Measurements from ENCODE around the gene HDAC4. TPM values are rescaled to one million over a fixed set of nuclear protein-coding genes. Genes with fewer than 3 reads are reported as not detected.
A peak's percentile ranks its signal among the peaks of the same experiment; 100 is the strongest.

HDAC4 gene
- total and polyA plus RNA-seq, 3 donors from 2014 or later: 29.0 to 67.5 (median 58.7) TPM

DNA sequence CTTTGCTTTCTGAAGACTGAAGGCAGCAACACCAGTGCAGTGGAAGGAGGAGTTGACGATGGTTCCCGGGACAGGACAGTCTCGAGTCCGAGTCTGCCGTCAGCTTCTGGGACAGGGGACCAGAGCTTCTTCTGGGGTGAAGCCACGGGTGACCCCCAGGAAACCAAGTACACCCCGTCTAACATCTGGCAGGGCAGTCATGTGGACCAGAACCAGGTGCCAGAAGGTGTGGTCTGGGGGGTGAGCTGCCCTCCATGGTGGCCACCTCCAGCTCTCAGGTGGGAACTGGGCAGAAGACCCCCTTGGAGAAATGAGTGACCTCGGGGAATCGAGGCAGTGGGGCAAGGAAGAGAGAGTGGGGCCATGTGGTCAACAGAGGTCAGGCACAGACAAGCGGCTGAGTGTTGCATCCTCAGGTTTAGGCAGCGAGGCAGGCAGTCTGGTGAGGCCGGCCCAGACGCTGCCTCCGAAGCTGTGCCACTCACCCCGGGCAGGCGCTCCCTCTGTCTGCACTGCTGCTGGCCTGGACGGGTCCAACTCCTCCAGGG is 204.3 kb downstream of the HDAC4 start:
- Histone ChIP-seq H3K27ac (peak overlapping the region; percentile 37 to 66), H3K9me3 (no peaks in the 10 kb centered on the region), H3K36me3 (ENCODE audit: low read depth, missing control alignments) (no peaks in the 10 kb centered on the region), H3K4me1 (peaks cover 26% of the 10 kb centered on the region), H3K4me3 (no peak overlapping the region), H3K27me3 (no peaks in the 10 kb centered on the region)
- intact Hi-C loops (cut with DNase I; ENCODE audit: low total_unique reads): no loop called here
- WGBS, 2 donors: 93 to 95% methylated on average over 17 of the region's 17 CpGs
- no peak for DNase-seq
- TF ChIP-seq POLR2A (IDR thresholded peaks at IDR 0.05): no peak
- TF ChIP-seq, protein P1, sequence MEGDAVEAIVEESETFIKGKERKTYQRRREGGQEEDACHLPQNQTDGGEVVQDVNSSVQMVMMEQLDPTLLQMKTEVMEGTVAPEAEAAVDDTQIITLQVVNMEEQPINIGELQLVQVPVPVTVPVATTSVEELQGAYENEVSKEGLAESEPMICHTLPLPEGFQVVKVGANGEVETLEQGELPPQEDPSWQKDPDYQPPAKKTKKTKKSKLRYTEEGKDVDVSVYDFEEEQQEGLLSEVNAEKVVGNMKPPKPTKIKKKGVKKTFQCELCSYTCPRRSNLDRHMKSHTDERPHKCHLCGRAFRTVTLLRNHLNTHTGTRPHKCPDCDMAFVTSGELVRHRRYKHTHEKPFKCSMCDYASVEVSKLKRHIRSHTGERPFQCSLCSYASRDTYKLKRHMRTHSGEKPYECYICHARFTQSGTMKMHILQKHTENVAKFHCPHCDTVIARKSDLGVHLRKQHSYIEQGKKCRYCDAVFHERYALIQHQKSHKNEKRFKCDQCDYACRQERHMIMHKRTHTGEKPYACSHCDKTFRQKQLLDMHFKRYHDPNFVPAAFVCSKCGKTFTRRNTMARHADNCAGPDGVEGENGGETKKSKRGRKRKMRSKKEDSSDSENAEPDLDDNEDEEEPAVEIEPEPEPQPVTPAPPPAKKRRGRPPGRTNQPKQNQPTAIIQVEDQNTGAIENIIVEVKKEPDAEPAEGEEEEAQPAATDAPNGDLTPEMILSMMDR (IDR thresholded peaks at IDR 0.05): no peak

DNA sequence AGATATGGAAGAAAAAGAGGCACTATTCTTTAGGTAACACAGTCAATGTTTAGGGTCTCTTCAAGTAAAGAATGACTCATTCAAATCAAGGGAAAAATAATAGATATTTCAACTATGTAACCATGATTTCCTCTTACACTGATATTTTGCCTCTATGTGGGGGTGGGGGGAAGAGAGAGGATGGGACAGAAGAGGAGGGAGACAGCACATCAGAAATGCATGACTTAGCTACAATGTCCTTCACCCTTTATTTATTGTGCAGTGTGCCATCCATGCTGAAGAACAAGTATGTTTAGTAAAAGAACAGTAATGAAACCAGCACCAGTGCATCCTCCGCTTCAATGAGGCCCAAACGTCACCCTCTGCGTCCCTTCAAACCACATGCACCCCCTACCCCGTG is 204.8 kb downstream of the HDAC4 start:
- TF ChIP-seq, protein P1 (IDR thresholded peaks at IDR 0.05): no peak
- no peak for TF ChIP-seq POLR2A (IDR thresholded peaks at IDR 0.05)
- 85 to 86% methylated on average over 4 of the region's 4 CpGs for WGBS, 2 donors

GRCh38 chr2:239195318-239195871 is 205.4 kb downstream of the HDAC4 start:
- Histone ChIP-seq H3K27me3 (no peaks in the 10 kb centered on the region), H3K36me3 (ENCODE audit: low read depth, missing control alignments) (no peaks in the 10 kb centered on the region), H3K9me3 (no peaks in the 10 kb centered on the region), H3K4me3 (no peak overlapping the region), H3K27ac (peak overlapping the region; percentile 41 to 66), H3K4me1 (peaks cover 20% of the 10 kb centered on the region)
- DNase-seq: peak; percentile 59
- TF ChIP-seq, protein P1 (IDR thresholded peaks at IDR 0.05): no peak
- no peak for TF ChIP-seq POLR2A (IDR thresholded peaks at IDR 0.05)
- 72 to 84% methylated on average over 13 to 15 of the region's 15 CpGs for WGBS, 2 donors
- intact Hi-C loops (cut with DNase I; ENCODE audit: low total_unique reads): no loop called here

More for the DNA sequence above, 204.8 kb downstream of the HDAC4 start:
- DNase-seq: no peak
- Histone ChIP-seq H3K27me3 (no peaks in the 10 kb centered on the region), H3K4me3 (no peak overlapping the region), H3K9me3 (no peaks in the 10 kb centered on the region), H3K27ac (peak overlapping the region; percentile 37 to 66), H3K36me3 (ENCODE audit: low read depth, missing control alignments) (no peaks in the 10 kb centered on the region), H3K4me1 (peaks cover 21% of the 10 kb centered on the region)
- intact Hi-C loops (cut with DNase I; ENCODE audit: low total_unique reads): no loop called here

- Histone ChIP-seq H3K4me1 (peaks cover 20% of the 10 kb centered on the region), H3K4me3 (no peak overlapping the region), H3K27me3 (no peaks in the 10 kb centered on the region), H3K36me3 (ENCODE audit: low read depth, missing control alignments) (no peaks in the 10 kb centered on the region), H3K9me3 (no peaks in the 10 kb centered on the region), H3K27ac (peak overlapping the region; percentile 41 to 66)
- WGBS, 2 donors: 90 to 97% methylated on average over 7 to 23 of the region's 23 CpGs
- DNase-seq: peak; percentile 77
- intact Hi-C loops (cut with DNase I; ENCODE audit: low total_unique reads): no loop called here
- no peak for TF ChIP-seq POLR2A (IDR thresholded peaks at IDR 0.05)
- TF ChIP-seq, protein P1 (IDR thresholded peaks at IDR 0.05): no peak
Observed at GRCh38 chr2:239194731-239195317, 206.0 kb downstream of the HDAC4 start.

Measured in testis (tissue), 3 donors.